Measurements from ENCODE around the gene CAPN11.
"Not testable (repeated sequence)": the region's sequence is repeated elsewhere in the genome, so short reads cannot be mapped to it uniquely, and the experiment has no call there.

The CAPN11 gene

DNA sequence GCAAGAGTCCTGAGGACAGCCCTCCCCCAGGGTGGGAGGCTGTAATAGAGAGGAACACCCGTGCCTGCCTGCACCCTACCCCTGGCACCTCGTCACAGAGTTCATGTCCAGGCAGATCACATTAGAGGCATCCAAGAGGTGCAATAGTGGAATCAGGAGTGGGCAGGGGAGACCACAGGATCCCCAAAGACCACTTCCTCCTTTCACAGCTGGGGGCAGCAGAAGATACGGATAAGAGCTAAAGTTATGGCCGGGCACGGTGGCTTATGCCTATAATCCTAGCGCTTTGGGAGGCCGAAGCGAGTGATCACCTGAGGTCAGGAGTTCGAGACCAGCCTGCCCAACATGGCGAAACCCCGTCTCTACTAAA lies 1.5 kb upstream of the CAPN11 start:
- no peak for DNase-seq

DNA sequence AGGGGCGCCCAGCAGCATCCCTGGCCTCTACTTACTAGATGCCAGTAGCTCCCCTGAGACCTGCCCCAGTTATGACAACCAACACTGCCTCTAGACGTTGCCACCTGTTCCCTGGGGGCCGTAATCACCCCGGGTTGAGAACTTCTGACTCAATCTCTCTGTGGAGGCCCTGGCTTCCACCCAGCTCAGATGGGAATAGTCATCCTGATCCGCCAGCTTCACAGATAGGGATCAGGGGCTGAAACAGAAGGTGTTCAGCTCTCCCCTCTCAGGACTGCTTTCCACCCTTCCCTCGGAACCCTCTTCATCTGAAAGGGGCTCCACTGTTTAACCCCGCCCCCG lies 3.3 kb downstream of the CAPN11 start:
- DNase-seq = peak; percentile 25

DNA sequence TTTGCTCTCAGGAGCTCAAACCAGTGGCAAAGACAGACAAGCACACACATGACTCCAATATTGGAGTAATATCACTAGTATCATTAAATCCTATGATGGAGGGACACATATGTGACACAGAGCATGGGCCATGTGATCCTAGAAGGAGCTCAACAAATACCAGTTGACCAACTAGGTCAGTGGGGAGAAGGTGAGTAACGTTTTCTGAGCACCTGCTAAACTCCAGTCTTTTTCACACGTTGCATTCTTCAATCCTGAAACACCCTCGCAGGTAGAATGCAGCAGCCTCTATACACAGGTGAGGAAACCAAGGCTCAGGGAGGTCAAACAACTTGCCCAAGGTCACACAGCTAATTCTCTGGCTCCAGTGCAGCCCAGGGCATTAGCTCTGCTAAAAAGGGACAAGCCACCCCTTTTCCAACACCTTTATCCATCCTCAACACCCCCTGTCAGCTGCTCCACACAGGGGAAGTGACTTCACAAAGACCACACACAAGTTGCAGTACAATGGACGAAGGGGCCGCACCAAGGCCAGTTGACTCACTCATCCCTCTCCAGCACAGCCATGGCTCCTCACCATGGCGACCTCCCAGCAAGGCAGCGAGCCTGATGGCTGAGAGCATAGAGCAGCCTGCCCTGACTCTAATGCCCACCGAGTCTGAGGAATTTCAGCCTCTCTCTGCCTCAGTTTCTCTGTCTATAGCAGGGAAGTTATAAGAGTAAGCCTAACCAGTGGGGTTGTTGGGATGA lies 4.4 kb downstream of the CAPN11 start:
- DNase-seq = no peak

DNA sequence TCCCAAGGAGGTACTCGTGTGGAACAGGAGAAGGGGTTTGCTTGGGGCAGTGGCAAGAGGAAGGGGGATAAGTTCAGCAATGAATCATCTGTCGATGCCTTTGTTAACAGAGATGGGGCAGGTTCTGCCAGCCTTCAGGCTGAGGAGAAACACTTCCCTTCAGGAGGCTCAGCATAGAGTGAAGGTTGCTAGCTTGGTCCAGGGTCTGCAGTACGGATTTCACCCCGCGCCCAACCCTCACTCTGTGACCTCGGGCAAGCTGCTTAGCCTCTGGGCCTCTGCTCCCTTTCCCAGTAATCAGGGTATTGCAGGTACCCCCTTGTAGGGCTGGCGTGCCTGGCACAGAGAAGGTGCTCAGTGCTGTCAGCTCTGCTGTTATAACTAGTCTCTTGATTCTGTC lies 7.5 kb downstream of the CAPN11 start:
- no peak for DNase-seq

DNA sequence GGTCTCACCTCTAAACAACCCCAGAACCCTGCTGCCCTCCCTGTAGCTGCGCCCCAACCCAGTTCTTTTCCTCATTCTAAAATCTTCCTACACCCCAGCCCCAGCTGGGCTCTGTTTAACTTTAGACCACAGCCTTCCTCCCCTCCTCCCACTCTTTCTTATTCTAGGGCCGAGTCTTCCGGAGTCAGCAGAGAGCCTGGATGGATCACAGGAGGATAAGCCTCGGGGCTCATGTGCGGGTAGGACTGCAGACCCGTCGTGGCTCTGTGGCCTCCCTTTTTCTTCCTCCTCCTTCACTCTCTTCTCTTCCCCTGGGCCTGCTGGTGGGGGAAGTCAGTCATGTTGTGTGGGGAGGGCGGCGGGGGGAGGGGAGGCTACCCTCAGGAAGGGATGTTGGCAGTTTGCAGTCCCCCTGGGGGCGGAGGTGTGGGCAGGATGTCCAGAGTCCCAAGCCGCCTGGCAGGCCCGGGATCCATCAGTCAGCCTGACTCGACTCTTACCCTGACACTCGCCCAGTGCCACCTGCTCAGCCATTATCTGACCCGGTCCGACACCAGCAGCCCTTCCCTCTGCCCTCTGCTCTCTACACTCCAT lies 8.1 kb downstream of the CAPN11 start:
- DNase-seq = no peak

DNA sequence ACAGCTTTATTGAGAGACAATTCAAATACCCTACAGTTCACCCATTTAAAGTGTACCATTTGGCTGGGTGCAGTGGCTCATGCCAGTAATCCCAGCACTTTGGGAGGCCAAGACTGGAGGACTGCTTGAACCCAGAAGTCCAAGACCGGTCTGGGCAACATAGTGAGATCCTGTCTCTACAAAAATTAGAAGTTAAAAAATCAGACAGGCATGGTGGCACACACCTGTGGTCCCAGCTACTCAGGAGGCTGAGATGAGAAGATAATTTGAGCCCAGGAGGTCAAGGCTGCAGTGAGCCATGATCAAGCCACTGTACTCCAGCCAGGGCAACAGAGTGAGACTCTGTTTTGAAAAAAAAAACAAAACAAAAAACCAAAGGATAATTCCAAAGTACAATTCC lies 8.9 kb downstream of the CAPN11 start:
- no peak for DNase-seq

DNA sequence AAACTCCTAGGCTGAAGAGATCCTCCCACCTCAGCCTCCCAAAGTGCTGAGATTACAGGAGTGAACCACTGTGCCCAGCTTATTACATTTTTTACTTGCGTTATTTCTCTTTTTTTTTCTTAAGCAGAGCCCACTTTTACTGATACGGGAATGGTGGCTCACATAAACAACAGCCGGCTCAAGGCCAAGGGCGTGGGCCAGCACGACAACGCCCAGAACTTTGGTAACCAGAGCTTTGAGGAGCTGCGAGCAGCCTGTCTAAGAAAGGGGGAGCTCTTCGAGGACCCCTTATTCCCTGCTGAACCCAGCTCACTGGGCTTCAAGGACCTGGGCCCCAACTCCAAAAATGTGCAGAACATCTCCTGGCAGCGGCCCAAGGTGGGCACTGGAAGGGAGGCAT lies 10.5 kb downstream of the CAPN11 start:
- no peak for DNase-seq

DNA sequence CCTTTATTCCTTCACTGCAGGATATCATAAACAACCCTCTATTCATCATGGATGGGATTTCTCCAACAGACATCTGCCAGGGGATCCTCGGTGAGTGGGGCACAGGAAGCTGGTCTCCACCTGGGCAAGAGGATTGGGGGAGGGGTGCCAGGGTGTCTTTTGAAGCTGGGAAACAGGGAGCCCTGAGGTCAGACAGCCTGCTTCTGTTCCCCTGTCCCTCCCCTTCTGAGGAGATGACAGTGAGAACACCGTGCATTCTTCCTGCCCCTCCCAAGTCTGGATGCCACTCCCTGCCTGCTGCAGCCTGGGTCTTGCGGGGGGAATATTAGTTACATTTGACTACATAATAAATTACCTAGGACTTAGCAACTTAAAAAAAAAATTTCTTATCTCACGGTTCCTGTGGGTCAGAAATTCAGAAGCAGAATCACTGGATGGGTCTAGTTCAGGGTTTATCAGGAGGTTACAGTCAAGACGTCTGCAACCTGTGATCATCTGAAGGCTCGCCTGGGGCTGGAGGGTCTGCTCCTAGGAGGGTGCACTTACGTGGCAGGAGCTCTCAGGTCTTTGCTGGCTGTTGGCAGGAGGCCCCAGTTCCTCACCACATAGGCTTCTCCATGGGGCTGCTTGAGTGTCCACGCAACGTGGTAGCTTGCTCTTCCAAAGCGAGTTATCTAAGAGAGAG lies 11.4 kb downstream of the CAPN11 start:
- DNase-seq = no peak

DNA sequence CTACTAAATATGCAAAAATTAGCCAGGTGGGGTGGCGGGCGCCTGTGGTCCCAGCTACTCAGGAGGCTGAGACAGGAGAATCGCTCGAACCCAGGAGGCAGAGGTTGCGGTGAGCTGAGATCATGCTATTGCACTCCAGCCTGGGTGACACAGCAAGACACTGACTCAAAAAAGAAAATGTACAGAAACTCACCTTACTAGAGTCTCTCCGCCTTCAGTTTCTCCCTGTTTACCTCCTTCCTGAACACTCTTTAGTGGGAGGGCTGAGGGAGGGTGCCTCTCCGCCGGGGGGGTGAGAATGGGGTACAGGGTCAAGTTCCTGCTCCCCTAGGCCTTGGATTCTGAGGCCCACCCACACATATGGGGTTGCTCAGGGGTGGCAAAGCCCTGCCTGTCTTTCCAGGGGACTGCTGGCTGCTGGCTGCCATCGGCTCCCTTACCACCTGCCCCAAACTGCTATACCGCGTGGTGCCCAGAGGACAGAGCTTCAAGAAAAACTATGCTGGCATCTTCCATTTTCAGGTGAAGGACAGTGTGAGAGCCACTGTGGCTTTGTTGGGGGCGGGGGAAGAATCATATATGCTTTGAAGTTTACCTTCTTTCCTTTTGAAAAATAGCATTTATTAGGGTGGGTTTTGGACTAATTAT lies 13.4 kb downstream of the CAPN11 start:
- DNase-seq = no peak

DNA sequence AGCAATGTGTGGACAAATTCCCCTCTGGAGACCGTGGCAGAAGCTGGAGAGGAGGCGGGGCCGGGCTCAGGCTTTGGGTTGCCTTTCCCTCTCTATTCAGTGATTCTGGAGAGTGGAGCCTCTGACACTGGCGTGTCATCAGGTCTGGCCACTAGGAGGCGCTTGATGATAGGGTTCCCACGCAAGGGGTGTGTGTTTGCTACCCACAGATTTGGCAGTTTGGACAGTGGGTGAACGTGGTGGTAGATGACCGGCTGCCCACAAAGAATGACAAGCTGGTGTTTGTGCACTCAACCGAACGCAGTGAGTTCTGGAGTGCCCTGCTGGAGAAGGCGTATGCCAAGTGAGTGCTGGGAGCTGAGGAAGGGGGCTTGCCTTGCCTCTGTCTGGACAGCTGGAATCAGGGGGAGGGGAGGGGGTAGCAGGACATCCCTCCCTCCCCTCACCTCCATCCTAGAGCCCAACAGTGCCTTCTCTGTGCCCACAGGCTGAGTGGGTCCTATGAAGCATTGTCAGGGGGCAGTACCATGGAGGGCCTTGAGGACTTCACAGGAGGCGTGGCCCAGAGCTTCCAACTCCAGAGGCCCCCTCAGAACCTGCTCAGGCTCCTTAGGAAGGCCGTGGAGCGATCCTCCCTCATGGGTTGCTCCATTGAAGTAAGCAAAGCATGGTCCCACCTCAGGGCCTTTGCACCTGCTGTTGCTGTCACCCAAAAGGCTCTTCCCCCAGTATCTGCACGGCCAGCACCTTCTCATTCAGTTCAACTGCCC lies 14.3 kb downstream of the CAPN11 start:
- peak; percentile 88 for DNase-seq

DNA sequence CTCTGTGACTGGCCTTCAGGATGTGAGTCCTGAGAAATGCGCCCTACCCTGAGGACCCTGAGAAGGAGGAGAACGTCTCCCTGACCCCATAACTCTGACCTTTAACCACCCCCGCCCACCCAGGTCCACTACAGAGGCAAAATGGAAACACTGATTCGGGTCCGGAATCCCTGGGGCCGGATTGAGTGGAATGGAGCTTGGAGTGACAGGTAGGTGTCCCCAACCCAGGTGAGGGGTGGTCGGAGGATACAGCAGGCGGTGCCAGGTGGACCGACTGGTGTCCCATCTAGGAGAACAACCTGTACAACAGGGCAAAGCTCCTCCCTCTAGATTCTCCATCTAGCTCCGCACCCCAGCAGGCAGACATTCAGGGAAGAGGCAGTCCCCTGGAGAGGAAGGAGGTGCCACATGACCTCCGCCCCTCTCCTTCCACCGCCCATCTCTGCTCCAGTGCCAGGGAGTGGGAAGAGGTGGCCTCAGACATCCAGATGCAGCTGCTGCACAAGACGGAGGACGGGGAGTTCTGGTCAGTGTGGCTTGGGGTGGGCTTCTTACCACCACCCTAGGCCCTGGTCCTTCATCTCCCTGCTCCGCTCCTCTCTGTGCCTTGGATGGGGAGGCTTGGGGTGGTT lies 17.6 kb downstream of the CAPN11 start:
- DNase-seq = no peak

DNA sequence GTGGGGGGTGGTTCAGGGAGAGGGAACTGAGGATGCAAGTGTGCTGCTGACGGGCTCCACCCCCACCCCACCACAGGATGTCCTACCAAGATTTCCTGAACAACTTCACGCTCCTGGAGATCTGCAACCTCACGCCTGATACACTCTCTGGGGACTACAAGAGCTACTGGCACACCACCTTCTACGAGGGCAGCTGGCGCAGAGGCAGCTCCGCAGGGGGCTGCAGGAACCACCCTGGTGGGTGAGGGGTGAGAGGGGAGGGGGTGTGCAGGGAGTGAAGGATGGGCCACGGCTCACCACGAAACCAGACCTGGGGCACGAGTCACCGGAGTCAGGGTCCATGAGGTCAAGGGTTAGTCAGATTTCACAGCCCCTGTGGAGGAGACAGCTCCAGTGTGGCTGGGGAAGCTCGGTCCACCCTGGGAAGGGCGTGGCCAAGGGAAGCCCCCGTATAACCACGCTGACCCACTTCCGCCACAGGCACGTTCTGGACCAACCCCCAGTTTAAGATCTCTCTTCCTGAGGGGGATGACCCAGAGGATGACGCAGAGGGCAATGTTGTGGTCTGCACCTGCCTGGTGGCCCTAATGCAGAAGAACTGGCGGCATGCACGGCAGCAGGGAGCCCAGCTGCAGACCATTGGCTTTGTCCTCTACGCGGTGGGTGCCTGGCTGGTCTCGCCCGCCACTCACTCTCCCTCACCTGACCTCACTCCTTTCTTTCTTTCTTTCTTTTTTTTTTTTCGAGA lies 18.3 kb downstream of the CAPN11 start:
- no peak for DNase-seq

DNA sequence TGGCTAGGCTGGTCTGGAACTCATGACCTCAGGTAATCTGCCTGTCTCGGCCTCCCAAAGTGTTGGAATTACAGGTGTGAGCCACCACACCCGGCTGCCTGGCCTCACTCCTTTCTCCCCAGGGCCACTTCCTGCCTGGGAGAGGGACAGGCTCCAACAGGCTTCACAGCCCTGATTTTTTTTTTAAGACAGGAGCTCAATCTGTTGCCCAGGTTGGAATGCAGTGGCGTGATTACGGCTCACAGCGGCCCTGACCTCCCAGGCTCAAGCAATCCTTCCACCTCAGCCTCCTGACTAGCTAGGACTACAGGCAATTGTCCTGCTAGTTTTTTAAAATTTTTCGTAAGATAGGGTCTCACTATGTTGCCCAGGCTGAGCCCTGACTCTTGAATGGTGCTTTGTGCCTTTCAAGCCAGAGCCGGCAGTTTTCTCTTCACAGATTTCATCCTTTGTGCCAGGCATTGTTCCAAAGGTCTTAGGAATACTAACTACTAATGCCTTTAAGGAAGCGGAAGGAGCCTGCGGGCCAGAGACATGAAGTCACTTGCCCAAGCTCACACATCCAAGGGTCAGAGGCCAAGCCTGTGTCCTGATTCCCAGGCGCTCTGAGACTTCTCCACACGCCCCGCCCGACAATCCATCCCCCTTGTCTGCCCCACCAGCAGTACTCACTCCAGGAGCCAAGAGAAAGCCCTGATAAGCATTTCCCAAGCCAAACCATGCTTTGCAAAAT lies 19.2 kb downstream of the CAPN11 start:
- DNase-seq = no peak

DNA sequence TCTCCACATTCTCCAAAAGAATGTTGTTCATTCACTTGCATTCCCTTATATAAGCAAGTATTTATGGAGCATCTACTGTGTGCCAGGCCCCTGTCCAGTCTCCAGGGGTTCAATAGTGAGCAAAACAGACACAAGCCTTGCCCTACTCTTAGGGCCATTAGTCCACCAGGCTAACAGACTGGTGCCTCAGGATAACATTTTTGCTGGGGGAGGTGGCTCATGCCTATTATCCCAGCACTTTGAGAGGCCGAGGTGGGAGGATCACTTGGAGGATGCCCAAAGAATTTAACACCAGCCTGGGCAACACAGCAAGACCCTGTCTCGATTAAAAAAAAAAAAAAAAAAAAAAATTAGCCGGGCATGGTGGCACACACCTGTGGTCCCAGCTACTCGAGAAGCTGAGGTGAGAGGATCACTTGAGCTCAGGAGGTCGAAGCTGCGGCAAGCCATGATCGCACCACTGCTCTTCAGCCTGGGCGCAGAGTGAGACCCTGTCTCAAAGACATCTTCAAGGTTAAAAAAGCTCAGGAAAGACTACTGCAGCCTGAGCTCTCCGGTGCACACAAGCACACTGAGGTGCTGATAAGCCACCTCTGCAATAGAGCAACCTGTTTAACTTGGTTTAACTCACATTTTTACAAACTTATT lies 19.9 kb downstream of the CAPN11 start:
- no peak for DNase-seq

DNA sequence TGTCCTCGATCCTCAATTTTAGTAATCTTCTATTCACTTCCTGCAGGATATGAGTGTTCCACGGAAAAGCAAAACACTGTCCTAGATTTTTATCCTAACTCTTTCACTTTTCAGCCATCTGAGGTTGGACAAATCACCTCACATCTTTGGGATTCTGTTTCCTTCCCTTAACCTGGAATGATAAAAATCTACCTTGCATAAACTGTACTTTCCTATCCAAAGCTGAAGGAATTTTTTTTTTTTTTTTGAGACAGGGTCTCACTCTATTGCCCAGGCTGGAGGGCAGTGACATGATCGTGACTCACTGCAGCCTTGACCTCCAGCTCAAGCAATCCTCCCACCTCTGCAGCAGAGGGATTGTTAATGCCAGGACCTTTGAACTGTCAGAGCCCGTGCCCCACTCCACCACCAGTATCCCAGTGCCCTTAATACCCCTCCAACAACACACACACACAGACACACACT lies 20.5 kb downstream of the CAPN11 start:
- no peak for DNase-seq

DNA sequence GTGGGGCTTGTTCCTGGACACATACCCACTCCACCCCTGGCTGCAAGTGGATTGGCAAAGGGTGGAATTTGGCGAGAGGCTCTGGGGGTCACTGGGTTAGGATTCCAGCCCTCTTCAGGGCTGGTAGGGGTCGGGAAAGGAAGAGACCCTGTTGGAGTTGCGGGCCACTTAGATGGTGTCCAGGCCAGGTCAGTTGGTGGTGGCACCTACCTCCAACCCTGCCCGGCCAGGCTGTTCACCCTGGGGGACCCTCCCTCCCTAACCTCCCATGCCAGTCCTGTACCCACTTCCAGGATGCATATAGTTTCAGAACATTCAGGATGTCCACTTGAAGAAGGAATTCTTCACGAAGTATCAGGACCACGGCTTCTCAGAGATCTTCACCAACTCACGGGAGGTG lies 21.0 kb downstream of the CAPN11 start:
- no peak for DNase-seq

DNA sequence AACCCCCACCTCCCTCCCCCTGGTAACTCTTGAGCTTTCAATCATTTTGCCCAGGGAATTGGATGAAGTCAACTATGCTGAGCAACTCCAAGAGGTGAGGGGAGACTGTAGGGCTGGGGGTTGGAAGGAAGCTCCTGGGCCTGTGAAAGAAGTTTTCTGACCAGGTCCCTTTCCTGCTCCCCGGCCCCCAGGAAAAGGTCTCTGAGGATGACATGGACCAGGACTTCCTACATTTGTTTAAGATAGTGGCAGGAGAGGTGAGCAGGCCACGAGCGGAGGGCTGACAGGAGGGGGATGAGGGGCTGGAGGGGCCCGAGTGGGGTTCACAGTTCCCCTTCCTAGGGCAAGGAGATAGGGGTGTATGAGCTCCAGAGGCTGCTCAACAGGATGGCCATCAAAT lies 21.8 kb downstream of the CAPN11 start:
- DNase-seq = no peak

DNA sequence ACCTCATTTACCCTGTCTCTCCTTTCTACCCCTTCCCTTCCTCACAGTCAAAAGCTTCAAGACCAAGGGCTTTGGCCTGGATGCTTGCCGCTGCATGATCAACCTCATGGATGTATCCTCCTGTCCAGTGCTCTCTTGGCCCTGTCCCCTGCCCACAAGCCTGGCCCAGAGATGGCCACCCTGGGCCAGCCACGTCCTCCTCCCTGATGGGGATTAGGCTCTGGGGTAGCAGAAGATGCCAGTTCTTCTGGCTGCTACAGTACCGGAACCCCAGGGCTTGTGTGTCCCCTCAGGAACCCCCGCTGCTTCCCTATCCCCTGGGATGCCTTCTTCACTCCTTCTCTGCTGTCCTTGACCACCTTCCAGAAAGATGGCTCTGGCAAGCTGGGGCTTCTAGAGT lies 22.3 kb downstream of the CAPN11 start:
- no peak for DNase-seq

DNA sequence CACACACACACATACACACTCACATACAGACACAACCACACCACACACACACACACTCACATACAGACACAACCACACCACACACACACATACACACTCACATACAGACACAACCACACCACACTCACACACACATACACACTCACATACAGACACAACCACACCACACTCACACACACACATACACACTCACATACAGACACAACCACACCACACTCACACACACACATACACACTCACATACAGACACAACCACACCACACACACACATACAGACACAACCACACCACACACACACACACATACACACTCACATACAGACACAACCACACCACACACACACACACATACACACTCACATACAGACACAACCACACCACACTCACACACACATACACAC lies 23.2 kb downstream of the CAPN11 start:
- DNase-seq = not testable (repeated sequence)

DNA sequence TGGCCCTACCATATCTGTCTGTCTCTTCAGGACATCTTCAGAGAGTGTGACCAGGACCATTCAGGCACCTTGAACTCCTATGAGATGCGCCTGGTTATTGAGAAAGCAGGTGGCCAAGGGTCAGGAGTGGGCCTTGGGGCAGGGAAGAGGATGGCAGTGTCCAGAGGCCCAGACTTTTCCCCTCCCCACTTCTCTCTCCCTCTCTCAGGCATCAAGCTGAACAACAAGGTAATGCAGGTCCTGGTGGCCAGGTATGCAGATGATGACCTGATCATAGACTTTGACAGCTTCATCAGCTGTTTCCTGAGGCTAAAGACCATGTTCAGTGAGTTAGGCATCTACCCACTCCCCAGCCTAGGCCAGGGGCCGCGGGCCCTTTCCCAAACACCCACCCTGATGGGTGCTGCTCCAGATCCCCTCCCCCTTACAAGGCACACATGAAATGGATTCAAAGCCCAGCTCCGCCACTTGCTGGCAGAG lies 24.3 kb downstream of the CAPN11 start:
- no peak for DNase-seq

Data from activated CD4-positive, alpha-beta T cell treated with anti-CD3 and anti-CD28 coated beads for 48 hours (primary cell).